Vagina (tissue), 2 donors: Measurements from ENCODE around the gene SGK1.

Experiments used
- POLR2A ChIP-seq, 2 donors: fragments of 450-650 bp; IDR thresholded peaks; one replicate each; pipeline ENCODE4 v1.6.1; 2017; ENCODE audit warnings: antibody characterized with exemption in 2 of 2, mild to moderate bottlenecking in 2 of 2, moderate library complexity in 2 of 2
- POLR2AphosphoS5 ChIP-seq, 2 donors: sonication (generic); formaldehyde crosslinking; IDR thresholded peaks; one replicate each; pipeline ENCODE4 v1.9.0; 2017; ENCODE audit warnings: antibody characterized with exemption in 2 of 2, mild to moderate bottlenecking in 2 of 2, low read depth in 1 of 2; ENCODE audit not compliant: insufficient read depth in 1 of 2
- TF ChIP-seq, protein P1 (sequence below), 3 experiments: fragments of 450-650 bp in 2 of 3; fragments of 200-600 bp in 1 of 3; sonication (generic) in 1 of 3; IDR thresholded peaks; one replicate each; pipeline ENCODE4 v1.5.1; 2017 to 2019; ENCODE audit warnings: antibody characterized with exemption in 3 of 3, mild to moderate bottlenecking in 2 of 3, moderate library complexity in 2 of 3

DNA sequence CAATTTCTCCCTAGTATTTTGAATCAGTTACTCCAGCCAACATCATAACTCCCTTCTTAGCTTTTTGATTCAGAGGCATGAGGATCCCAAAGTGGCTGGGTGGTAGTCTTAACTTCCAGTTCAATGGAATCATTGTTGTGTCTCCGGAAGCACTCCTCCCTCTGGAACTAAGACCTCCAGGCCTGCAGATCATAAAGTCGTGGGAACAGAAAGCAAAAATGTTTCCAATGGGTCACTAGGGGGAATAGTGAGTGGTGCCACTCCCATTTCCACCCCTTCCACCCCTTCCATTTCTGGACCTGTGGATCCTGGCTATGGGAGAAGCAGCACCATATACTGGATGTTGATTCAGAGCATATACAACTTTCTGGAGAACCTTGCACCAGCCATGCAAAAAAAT, 130.8 kb downstream of the SGK1 start:
- TF ChIP-seq, protein P1, sequence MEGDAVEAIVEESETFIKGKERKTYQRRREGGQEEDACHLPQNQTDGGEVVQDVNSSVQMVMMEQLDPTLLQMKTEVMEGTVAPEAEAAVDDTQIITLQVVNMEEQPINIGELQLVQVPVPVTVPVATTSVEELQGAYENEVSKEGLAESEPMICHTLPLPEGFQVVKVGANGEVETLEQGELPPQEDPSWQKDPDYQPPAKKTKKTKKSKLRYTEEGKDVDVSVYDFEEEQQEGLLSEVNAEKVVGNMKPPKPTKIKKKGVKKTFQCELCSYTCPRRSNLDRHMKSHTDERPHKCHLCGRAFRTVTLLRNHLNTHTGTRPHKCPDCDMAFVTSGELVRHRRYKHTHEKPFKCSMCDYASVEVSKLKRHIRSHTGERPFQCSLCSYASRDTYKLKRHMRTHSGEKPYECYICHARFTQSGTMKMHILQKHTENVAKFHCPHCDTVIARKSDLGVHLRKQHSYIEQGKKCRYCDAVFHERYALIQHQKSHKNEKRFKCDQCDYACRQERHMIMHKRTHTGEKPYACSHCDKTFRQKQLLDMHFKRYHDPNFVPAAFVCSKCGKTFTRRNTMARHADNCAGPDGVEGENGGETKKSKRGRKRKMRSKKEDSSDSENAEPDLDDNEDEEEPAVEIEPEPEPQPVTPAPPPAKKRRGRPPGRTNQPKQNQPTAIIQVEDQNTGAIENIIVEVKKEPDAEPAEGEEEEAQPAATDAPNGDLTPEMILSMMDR (IDR thresholded peaks at IDR 0.05) = no peak
- TF ChIP-seq POLR2A (IDR thresholded peaks at IDR 0.05) (no peak), POLR2AphosphoS5 (IDR thresholded peaks at IDR 0.05; ENCODE audit: insufficient read depth in 1 of 2, low read depth in 1 of 2) (no peak)
